Measurements from ENCODE around the gene NEDD4L. TPM values are rescaled to one million over a fixed set of nuclear protein-coding genes. Genes with fewer than 3 reads are reported as not detected.

Gene NEDD4L
- total RNA-seq, 2 experiments from 2014 or later: 11.2 to 13.7 TPM

DNA sequence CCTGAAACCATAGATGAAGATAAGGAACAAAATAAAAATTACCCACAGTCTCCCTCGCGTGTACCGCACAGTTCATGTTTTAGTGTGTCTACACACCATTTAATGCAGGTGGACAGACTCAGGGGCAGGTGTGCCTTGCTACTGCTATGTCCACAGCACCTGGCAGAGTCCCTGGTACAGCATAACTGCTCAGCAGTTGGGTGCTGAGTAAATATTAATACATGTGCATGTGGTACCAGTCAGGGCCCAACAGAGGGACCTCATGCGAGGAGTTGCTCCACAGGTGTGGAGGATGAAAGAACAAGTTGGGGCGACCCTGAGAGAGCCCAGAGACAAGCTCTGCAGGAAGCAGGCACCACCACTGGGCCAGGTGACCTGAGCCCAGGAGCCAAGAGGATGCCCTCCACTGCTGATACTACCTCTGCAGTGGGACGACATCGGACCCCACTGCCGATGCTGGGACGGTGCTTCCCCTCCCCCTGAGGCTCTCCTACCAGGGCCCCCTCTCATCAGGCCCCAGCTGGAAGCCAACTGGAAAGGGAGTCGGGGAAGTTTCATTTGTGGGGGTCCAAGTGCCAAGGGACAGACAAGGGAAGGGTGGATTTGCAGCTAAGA is 100.8 kb downstream of the NEDD4L start:
- ATAC-seq (ENCODE audit: poor library complexity) (no peak), DNase-seq (no peak)
- TF ChIP-seq CTCF (IDR thresholded peaks at IDR 0.05): no peak
- Histone ChIP-seq H3K4me1 (ENCODE audit: insufficient read depth, low read length) (peaks cover 4% of the 10 kb centered on the region), H3K36me3 (ENCODE audit: insufficient read depth, low read length) (no peaks in the 10 kb centered on the region), H3K27ac (ENCODE audit: low read depth in 1 of 2, low read length in 2 of 2) (no peak overlapping the region), H3K4me3 (ENCODE audit: low read length) (no peak overlapping the region), H3K9me3 (ENCODE audit: control insufficient read depth in 1 of 2, insufficient read depth in 1 of 2, low read length in 2 of 2) (no peaks in the 10 kb centered on the region), H3K27me3 (ENCODE audit: control insufficient read depth in 1 of 2, insufficient read depth in 2 of 2, low read length in 2 of 2) (no peaks in the 10 kb centered on the region)
- H3K36me3 Mint-ChIP-seq (ENCODE audit: low read depth): no peaks in the 10 kb centered on the region
- peaks cover 7% of the 10 kb centered on the region for H3K27me3 Mint-ChIP-seq
- no peak overlapping the region for H3K27ac Mint-ChIP-seq
- POLR2A ChIA-PET: no interaction called here
- no peaks in the 10 kb centered on the region for H3K4me1 Mint-ChIP-seq (ENCODE audit: low read depth)
- intact Hi-C loops (cut with DNase I, micrococcal nuclease): no loop called here
- CTCF ChIA-PET: no interaction called here
- no peaks in the 10 kb centered on the region for H3K9me3 Mint-ChIP-seq
- H3K4me3 Mint-ChIP-seq: no peak overlapping the region

GRCh38 chr18:58146099-58146498 is 102.1 kb downstream of the NEDD4L start:
- Mint-ChIP-seq H3K27ac (no peak overlapping the region), H3K36me3 (ENCODE audit: low read depth) (no peaks in the 10 kb centered on the region), H3K4me3 (no peak overlapping the region), H3K27me3 (no peaks in the 10 kb centered on the region), H3K9me3 (no peaks in the 10 kb centered on the region), H3K4me1 (ENCODE audit: low read depth) (no peaks in the 10 kb centered on the region)
- no peak for ATAC-seq (ENCODE audit: poor library complexity)
- no peaks in the 10 kb centered on the region for H3K27me3 ChIP-seq (ENCODE audit: control insufficient read depth in 1 of 2, insufficient read depth in 2 of 2, low read length in 2 of 2)
- no peak for DNase-seq
- POLR2A ChIA-PET: no interaction called here
- H3K9me3 ChIP-seq (ENCODE audit: control insufficient read depth in 1 of 2, insufficient read depth in 1 of 2, low read length in 2 of 2): no peaks in the 10 kb centered on the region
- H3K4me1 ChIP-seq (ENCODE audit: insufficient read depth, low read length): no peaks in the 10 kb centered on the region
- no peak overlapping the region for H3K27ac ChIP-seq (ENCODE audit: low read depth in 1 of 2, low read length in 2 of 2)
- TF ChIP-seq CTCF (IDR thresholded peaks at IDR 0.05): no peak
- intact Hi-C loops (cut with DNase I, micrococcal nuclease): no loop called here
- CTCF ChIA-PET: no interaction called here
- no peaks in the 10 kb centered on the region for H3K36me3 ChIP-seq (ENCODE audit: insufficient read depth, low read length)
- no peak overlapping the region for H3K4me3 ChIP-seq (ENCODE audit: low read length)

DNA sequence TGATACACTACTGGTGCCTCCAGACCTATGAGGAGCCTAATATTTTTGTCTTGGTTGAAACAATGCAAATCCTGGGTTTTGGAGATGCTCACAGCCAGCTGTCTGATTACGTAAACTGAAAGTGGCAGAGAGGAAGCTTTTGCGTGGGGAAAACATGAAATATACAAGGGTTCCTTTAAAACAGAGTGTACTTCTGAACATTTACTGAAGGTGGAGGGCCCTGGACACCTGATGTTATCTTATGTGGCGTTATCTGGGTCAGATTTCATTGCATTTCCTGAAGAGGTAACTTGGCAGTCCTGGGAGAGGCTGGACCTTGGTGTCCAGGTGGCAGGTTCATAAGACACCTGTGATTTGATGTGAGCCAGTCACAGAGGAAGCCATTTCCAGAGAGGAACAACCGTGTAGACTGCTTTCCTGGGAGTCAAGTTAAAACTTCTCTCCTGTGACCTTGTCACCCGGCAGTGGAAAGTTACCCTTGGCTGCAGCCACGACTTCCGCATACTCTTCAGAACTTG is 105.0 kb downstream of the NEDD4L start:
- no peaks in the 10 kb centered on the region for H3K36me3 ChIP-seq (ENCODE audit: insufficient read depth, low read length)
- DNase-seq (no peak), ATAC-seq (ENCODE audit: poor library complexity) (no peak)
- no peak overlapping the region for H3K4me3 ChIP-seq (ENCODE audit: low read length)
- Mint-ChIP-seq H3K4me3 (no peak overlapping the region), H3K36me3 (ENCODE audit: low read depth) (no peaks in the 10 kb centered on the region), H3K27me3 (peaks cover 8% of the 10 kb centered on the region), H3K9me3 (no peaks in the 10 kb centered on the region), H3K4me1 (ENCODE audit: low read depth) (no peaks in the 10 kb centered on the region), H3K27ac (no peak overlapping the region)
- H3K9me3 ChIP-seq (ENCODE audit: control insufficient read depth in 1 of 2, insufficient read depth in 1 of 2, low read length in 2 of 2): no peaks in the 10 kb centered on the region
- POLR2A ChIA-PET: no interaction called here
- CTCF ChIA-PET: no interaction called here
- no peaks in the 10 kb centered on the region for H3K4me1 ChIP-seq (ENCODE audit: insufficient read depth, low read length)
- no peaks in the 10 kb centered on the region for H3K27me3 ChIP-seq (ENCODE audit: control insufficient read depth in 1 of 2, insufficient read depth in 2 of 2, low read length in 2 of 2)
- no peak for TF ChIP-seq CTCF (IDR thresholded peaks at IDR 0.05)
- intact Hi-C loops (cut with DNase I, micrococcal nuclease): no loop called here
- H3K27ac ChIP-seq (ENCODE audit: low read depth in 1 of 2, low read length in 2 of 2): no peak overlapping the region

Measured in CD4-positive, alpha-beta T cell (primary cell).